K562 (cell line): Measurements from ENCODE around the gene ENOX2. TPM values are rescaled to one million over a fixed set of nuclear protein-coding genes. Genes with fewer than 3 reads are reported as not detected.

Source experiments
- ATAC-seq: fragments of 200-7000 bp; cut with Tn5 transposase; 3 replicates; pipeline ENCODE4 v1.9.1; 2020; ENCODE audit warnings: moderate library complexity
- BruUV-seq: library from RNA; stranded (reverse); fragments of 400-500 nt; replicated peaks from 2 replicates; lab custom pipeline; 2021; lab: Mats Ljungman, UMichigan
- CTCF ChIA-PET: fragments of 300-600 bp; formaldehyde crosslinking; extraction: SDS; loops from one replicate; lab custom pipeline; 2021; ENCODE audit warnings: low intra/inter-chr PET ratio; lab: Yijun Ruan, JAX
- POLR2A ChIA-PET: fragments of 300-600, 350-650 bp; sonication (Branson Sonifier 250); formaldehyde crosslinking; extraction: SDS; loops from one replicate; lab custom pipeline; 2021; ENCODE audit warnings: antibody characterized with exemption, inconsistent platforms; lab: Yijun Ruan, JAX
- DNase-seq, 4 experiments: peaks; one replicate each; pipeline versions ENCODE4 v3.0.0 to v3.0.0-alpha.2; 2011 to 2018; ENCODE audit warnings: low spot score in 3 of 4, mixed read lengths in 3 of 4; ENCODE audit errors: extremely low read depth in 1 of 4
- FAIRE-seq: peaks from 2 replicates; lab custom pipeline; 2011; peaks lifted over from hg19 to GRCh38; lab: Jason Lieb, UNC
- H2AFZ ChIP-seq: 2 replicates; pipeline ENCODE4 v1.6.0; 2011; ENCODE audit warnings: low read depth, low read length, control low read depth, inconsistent platforms
- H3K27ac ChIP-seq: fragments of 200-600 bp; 3 replicates; pipeline ENCODE4 v1.8.0; 2011; ENCODE audit warnings: low read depth, mild to moderate bottlenecking, control low read depth, inconsistent platforms, low read length, moderate library complexity, mixed read lengths; ENCODE audit errors: extremely low read depth
- H3K27me3 ChIP-seq, 2 experiments: fragments of 300-600 bp in 1 of 2; 2 replicates in 1 of 2; 3 replicates in 1 of 2; pipeline versions ENCODE4 v1.6.0 to v1.8.0; 2011; ENCODE audit warnings: inconsistent platforms in 2 of 2, low read length in 2 of 2, mild to moderate bottlenecking in 1 of 2, mixed read lengths in 1 of 2, moderate library complexity in 1 of 2; ENCODE audit not compliant: control insufficient read depth in 2 of 2, insufficient read depth in 2 of 2
- H3K36me3 ChIP-seq: fragments of 300-600 bp; 3 replicates; pipeline ENCODE4 v1.8.0; 2011; ENCODE audit warnings: mild to moderate bottlenecking, low read length, inconsistent platforms; ENCODE audit not compliant: control insufficient read depth, insufficient read depth
- H3K4me1 ChIP-seq, 2 experiments: fragments of 200-600 bp in 1 of 2; replicated peaks in 1 of 2; 2 replicates in 1 of 2; 3 replicates in 1 of 2; pipeline versions ENCODE4 v1.5.1 to v1.8.0; 2011; ENCODE audit warnings: inconsistent platforms in 2 of 2, low read length in 2 of 2, mild to moderate bottlenecking in 1 of 2, mixed read lengths in 1 of 2, moderate library complexity in 1 of 2; ENCODE audit not compliant: control insufficient read depth in 2 of 2, insufficient read depth in 2 of 2
- H3K4me2 ChIP-seq: 2 replicates; pipeline ENCODE4 v1.6.1; 2011; ENCODE audit warnings: low read length, control low read depth, inconsistent platforms, mixed read lengths; ENCODE audit not compliant: insufficient read depth
- H3K4me3 ChIP-seq: fragments of 200-600 bp; sonication (generic), shearing (Covaris generic); 2 replicates; pipeline ENCODE4 v1.5.1; 2016; ENCODE audit warnings: control low read depth, inconsistent platforms
- H3K79me2 ChIP-seq: fragments of 200-600 bp; 3 replicates; pipeline ENCODE4 v1.8.0; 2011; ENCODE audit warnings: low read length, inconsistent platforms; ENCODE audit not compliant: control insufficient read depth, insufficient read depth
- H3K9ac ChIP-seq, 2 experiments: 2 replicates each; pipeline versions ENCODE4 v1.6.0 to v1.6.1; 2011; ENCODE audit warnings: low read depth in 2 of 2, low read length in 2 of 2, control low read depth in 1 of 2, inconsistent platforms in 1 of 2, mild to moderate bottlenecking in 1 of 2, mixed read lengths in 1 of 2; ENCODE audit not compliant: insufficient read depth in 1 of 2
- H3K9me1 ChIP-seq: one replicate; pipeline ENCODE4 v1.6.0; 2011; ENCODE audit warnings: inconsistent platforms, mild to moderate bottlenecking, low read length, moderate library complexity; ENCODE audit not compliant: control insufficient read depth, insufficient read depth
- H3K9me3 ChIP-seq: replicated peaks from 2 replicates; pipeline ENCODE4 v1.5.1; 2011; ENCODE audit warnings: low read depth, low read length, inconsistent platforms; ENCODE audit not compliant: control insufficient read depth, insufficient read depth
- H4K20me1 ChIP-seq: replicated peaks from 2 replicates; pipeline ENCODE4 v1.6.1; 2011; ENCODE audit warnings: low read length, inconsistent platforms, mixed read lengths; ENCODE audit not compliant: control insufficient read depth, insufficient read depth
- CREBBP ChIP-seq: IDR thresholded peaks from one replicate; pipeline ENCODE4 v1.6.1; 2012; ENCODE audit warnings: low read depth, mild to moderate bottlenecking, control low read depth, inconsistent platforms, low read length
- DIDO1 ChIP-seq: fragments of 450-650 bp; IDR thresholded peaks from 2 replicates; pipeline ENCODE4 v1.6.1; 2016; ENCODE audit warnings: low read depth, missing biosample characterization, missing genetic modification characterization
- EWSR1 ChIP-seq: fragments of 450-650 bp; IDR thresholded peaks from 2 replicates; pipeline ENCODE4 v1.6.1; 2018; ENCODE audit warnings: borderline replicate concordance, mild to moderate bottlenecking, low read depth, moderate library complexity; ENCODE audit not compliant: partially characterized antibody
- FIP1L1 ChIP-seq: fragments of 200-400 bp; formaldehyde crosslinking; IDR thresholded peaks from 2 replicates; pipeline ENCODE4 v1.6.1; 2018; ENCODE audit warnings: mild to moderate bottlenecking, low read depth, low read length; ENCODE audit not compliant: poor library complexity, severe bottlenecking
- MEF2D ChIP-seq: conservative IDR thresholded peaks from 2 replicates; pipeline ENCODE4 v1.6.1; 2016; ENCODE audit warnings: low read depth, missing genetic modification characterization, missing compliant biosample characterization
- NCOA1 ChIP-seq: fragments of 450-650 bp; IDR thresholded peaks from 2 replicates; pipeline ENCODE4 v1.6.1; 2016; ENCODE audit warnings: low read depth
- NR4A1 ChIP-seq, 2 experiments: fragments of 250-450 bp in 1 of 2; fragments of 450-650 bp in 1 of 2; sonication (Bioruptor Pico) in 1 of 2; IDR thresholded peaks; 2 replicates each; pipeline versions ENCODE4 v1.4.0 to v1.6.1; 2016 to 2020; ENCODE audit warnings: mild to moderate bottlenecking in 2 of 2, missing compliant biosample characterization in 1 of 2, missing genetic modification characterization in 1 of 2, moderate library complexity in 1 of 2
- SMARCA5 ChIP-seq: fragments of 450-650 bp; IDR thresholded peaks from 2 replicates; pipeline ENCODE4 v1.6.1; 2016
- ZBTB17 ChIP-seq: fragments of 450-650 bp; formaldehyde crosslinking; IDR thresholded peaks from 2 replicates; pipeline ENCODE4 v1.4.0; 2020; ENCODE audit warnings: mild to moderate bottlenecking
- WGBS: fragments of 100-300 bp; shearing (Covaris generic); methylation state at CpG from one replicate; pipeline ENCODE4 v1.1.6; 2016; ENCODE audit warnings: low coverage, mixed read lengths; ENCODE audit not compliant: insufficient coverage; ENCODE audit errors: missing lambda C conversion rate; 5-methylcytosine and 5-hydroxymethylcytosine counted together
- in situ Hi-C: fragments of 300-500 bp; cut with MboI; formaldehyde crosslinking; loops from 4 replicates; pipeline ENCODE4 v1.15.0; 2018; ENCODE audit warnings: inconsistent platforms, mixed read lengths
- intact Hi-C: fragments of 100-400 bp; cut with micrococcal nuclease; formaldehyde crosslinking; loops from 2 replicates; pipeline ENCODE4 v1.14.2; 2022
- polyA plus RNA-seq, 8 experiments: library from polyadenylated mRNA; depleted of rRNA in 4 of 8; stranded (reverse) in 5 of 8; unstranded in 3 of 8; fragments of >200 nt; fragmentation: Nextera tagmentation in 2 of 8; fragmentation: Illumina TruSeq in 1 of 8; extraction: Ambion mirVana in 2 of 8; extraction: Trizol in 1 of 8; gene quantifications; 2 replicates each; pipeline versions ENCODE4 v1.2.1 to v1.2.3, GENCODE V29; 2011 to 2014; ENCODE audit warnings: inconsistent platforms in 1 of 8, missing spikeins in 1 of 8
- total RNA-seq, 7 experiments: library from RNA; depleted of rRNA in 6 of 7; stranded (reverse); fragments of >200 nt in 6 of 7; fragmentation: Illumina TruSeq in 2 of 7; extraction: Trizol in 2 of 7; gene quantifications; 2 replicates each; pipeline versions ENCODE4 v1.2.1 to v1.2.3, GENCODE V29; 2011 to 2021; ENCODE audit warnings: low replicate concordance in 1 of 7
- TF ChIP-seq, protein P1 (sequence below): IDR thresholded peaks from 2 replicates; pipeline ENCODE4 v1.6.1; 2012; ENCODE audit warnings: low read depth, low read length, improper control_type of control experiment, borderline replicate concordance
- TF ChIP-seq, protein P2 (sequence below): sonication (generic); formaldehyde crosslinking; IDR thresholded peaks from 2 replicates; pipeline ENCODE4 v1.8.1; 2023; ENCODE audit warnings: mild to moderate bottlenecking, missing genetic modification reagents
- TF ChIP-seq, protein P3 (sequence below): fragments of 450-650 bp; conservative IDR thresholded peaks from 2 replicates; pipeline ENCODE4 v1.6.1; 2016; ENCODE audit warnings: missing genetic modification characterization, low read depth, mild to moderate bottlenecking, missing compliant biosample characterization, moderate library complexity

Gene ENOX2
- total and polyA plus RNA-seq, 9 of the 15 experiments (the other 6 are each of a cell fraction or from before 2014, with no cell fraction given), result 6.1 to 24.0 (median 13.8) TPM

DNA sequence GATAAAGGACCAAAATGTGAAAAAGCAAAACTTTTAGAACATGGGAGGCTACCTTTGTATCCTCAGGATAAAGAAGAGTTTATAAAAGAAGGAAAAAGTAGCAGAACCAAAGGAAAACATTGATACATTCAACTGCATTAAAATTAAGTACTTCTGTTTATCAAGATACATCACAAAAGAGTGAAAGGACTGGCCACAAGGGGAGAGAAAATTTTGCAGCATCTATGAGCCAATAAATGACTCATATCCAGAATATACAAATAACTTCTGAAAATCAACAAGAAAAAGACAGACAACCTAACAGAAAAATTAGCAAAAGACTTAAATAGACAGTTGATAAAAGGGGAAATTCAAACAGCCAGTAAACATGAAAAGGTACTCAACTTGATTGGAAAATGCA is 324.1 kb downstream of the ENOX2 start (continued):
- TF ChIP-seq DIDO1 (tag), result no peak
- no peak for TF ChIP-seq CREBBP
- TF ChIP-seq, protein P1, sequence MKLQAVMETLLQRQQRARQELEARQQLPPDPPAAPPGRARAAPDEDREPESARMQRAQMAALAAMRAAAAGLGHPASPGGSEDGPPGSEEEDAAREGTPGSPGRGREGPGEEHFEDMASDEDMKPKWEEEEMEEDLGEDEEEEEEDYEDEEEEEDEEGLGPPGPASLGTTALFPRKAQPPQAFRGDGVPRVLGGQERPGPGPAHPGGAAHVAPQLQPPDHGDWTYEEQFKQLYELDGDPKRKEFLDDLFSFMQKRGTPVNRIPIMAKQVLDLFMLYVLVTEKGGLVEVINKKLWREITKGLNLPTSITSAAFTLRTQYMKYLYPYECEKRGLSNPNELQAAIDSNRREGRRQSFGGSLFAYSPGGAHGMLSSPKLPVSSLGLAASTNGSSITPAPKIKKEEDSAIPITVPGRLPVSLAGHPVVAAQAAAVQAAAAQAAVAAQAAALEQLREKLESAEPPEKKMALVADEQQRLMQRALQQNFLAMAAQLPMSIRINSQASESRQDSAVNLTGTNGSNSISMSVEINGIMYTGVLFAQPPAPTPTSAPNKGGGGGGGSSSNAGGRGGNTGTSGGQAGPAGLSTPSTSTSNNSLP, result no peak
- TF ChIP-seq, protein P2, sequence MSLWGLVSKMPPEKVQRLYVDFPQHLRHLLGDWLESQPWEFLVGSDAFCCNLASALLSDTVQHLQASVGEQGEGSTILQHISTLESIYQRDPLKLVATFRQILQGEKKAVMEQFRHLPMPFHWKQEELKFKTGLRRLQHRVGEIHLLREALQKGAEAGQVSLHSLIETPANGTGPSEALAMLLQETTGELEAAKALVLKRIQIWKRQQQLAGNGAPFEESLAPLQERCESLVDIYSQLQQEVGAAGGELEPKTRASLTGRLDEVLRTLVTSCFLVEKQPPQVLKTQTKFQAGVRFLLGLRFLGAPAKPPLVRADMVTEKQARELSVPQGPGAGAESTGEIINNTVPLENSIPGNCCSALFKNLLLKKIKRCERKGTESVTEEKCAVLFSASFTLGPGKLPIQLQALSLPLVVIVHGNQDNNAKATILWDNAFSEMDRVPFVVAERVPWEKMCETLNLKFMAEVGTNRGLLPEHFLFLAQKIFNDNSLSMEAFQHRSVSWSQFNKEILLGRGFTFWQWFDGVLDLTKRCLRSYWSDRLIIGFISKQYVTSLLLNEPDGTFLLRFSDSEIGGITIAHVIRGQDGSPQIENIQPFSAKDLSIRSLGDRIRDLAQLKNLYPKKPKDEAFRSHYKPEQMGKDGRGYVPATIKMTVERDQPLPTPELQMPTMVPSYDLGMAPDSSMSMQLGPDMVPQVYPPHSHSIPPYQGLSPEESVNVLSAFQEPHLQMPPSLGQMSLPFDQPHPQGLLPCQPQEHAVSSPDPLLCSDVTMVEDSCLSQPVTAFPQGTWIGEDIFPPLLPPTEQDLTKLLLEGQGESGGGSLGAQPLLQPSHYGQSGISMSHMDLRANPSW (CRISPR knock-in tag), result no peak
- TF ChIP-seq MEF2D, result no peak
- TF ChIP-seq NR4A1 (CRISPR knock-in tag; IDR thresholded peaks at IDR 0.05), result no peak
- no peak for TF ChIP-seq NR4A1 (tag; IDR thresholded peaks at IDR 0.05)

DNA sequence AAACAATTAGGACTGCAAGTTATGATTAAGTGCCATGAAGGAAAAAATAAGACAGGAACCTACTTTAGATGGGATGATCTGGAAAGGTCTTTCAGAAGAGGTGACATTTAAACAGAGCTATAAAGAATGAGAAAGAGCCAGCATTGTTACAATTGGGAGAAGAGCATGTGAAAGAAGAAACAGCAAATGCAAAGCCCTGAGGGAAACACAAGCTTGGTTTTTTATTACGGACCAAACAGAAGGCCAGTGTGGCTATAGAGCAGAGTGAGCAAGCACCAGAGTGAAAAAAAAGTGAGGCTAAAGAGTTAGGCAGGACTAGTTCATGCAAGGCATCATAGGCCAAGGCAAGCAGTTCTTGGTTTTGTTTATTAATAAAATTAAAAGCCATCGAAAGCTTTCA is 325.6 kb downstream of the ENOX2 start:
- in situ Hi-C loops (no loop called here), intact Hi-C loops (loop anchor here (2.0 to 10.0 kb wide), 3 partner anchors 177 to 339 kb away; partner anchors contain the start of gene ENOX2)
- no peak overlapping the region for H3K9ac ChIP-seq
- no peak for FAIRE-seq
- H3K27me3 ChIP-seq, result no peaks in the 10 kb centered on the region
- no peaks in the 10 kb centered on the region for H3K4me1 ChIP-seq
- H3K4me2 ChIP-seq, result no peak overlapping the region
- DNase-seq, result no peak
- H3K36me3 ChIP-seq, result no peaks in the 10 kb centered on the region
- H3K79me2 ChIP-seq, result no peaks in the 10 kb centered on the region
- H3K4me3 ChIP-seq, result no peak overlapping the region
- no peaks in the 10 kb centered on the region for H4K20me1 ChIP-seq
- no peaks in the 10 kb centered on the region for H3K9me1 ChIP-seq
- H3K27ac ChIP-seq, result no peak overlapping the region
- WGBS, result 55% methylated on average over 2 of the region's 2 CpGs
- no TSS peak for BruUV-seq
- CTCF ChIA-PET, result no interaction called here
- no peak overlapping the region for H2AFZ ChIP-seq
- POLR2A ChIA-PET, result no interaction called here
- no peaks in the 10 kb centered on the region for H3K9me3 ChIP-seq
- no peak for ATAC-seq
- no peak for TF ChIP-seq FIP1L1
- no peak for TF ChIP-seq NCOA1
- TF ChIP-seq, protein P3, sequence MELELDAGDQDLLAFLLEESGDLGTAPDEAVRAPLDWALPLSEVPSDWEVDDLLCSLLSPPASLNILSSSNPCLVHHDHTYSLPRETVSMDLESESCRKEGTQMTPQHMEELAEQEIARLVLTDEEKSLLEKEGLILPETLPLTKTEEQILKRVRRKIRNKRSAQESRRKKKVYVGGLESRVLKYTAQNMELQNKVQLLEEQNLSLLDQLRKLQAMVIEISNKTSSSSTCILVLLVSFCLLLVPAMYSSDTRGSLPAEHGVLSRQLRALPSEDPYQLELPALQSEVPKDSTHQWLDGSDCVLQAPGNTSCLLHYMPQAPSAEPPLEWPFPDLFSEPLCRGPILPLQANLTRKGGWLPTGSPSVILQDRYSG (tag), result no peak
- no peak for TF ChIP-seq ZBTB17 (CRISPR knock-in tag)
- no peak for TF ChIP-seq SMARCA5
- no peak for TF ChIP-seq EWSR1
